Measurements from ENCODE around the gene SCFD2. TPM values are rescaled to one million over a fixed set of nuclear protein-coding genes. Genes with fewer than 3 reads are reported as not detected.

SCFD2 gene
- total and polyA plus RNA-seq, 2 experiments from 2014 or later = 30.7 to 33.2 TPM

- H3F3A ChIP-seq (ENCODE audit: insufficient read depth) = no peaks in the 10 kb centered on the region
- no peak overlapping the region for H2AFZ ChIP-seq
- TF ChIP-seq EZH2phosphoT487 (IDR thresholded peaks at IDR 0.05; ENCODE audit: insufficient read depth, low read depth) (no peak), EZH2 (IDR thresholded peaks at IDR 0.05; ENCODE audit: insufficient read depth, poor library complexity, severe bottlenecking) (no peak)
- peaks cover 9% of the 10 kb centered on the region; the same call in 1 of the 2 replicates for H3K4me1 ChIP-seq (ENCODE audit: insufficient read depth)
- no peak overlapping the region for H3K4me3 ChIP-seq
- H3K9me3 ChIP-seq (ENCODE audit: low read depth) = no peaks in the 10 kb centered on the region
- DNase-seq = no peak
- 96 to 100% methylated on average over 1 of the region's 1 CpG for WGBS, 2 experiments (ENCODE audit: low coverage in 1 of 2, low lambda C conversion rate in 2 of 2, missing lambda C conversion rate in 2 of 2)
- H4K20me1 ChIP-seq (ENCODE audit: insufficient read depth) = no peaks in the 10 kb centered on the region
- H3K9me2 ChIP-seq (ENCODE audit: insufficient read depth) = no peaks in the 10 kb centered on the region
- in situ Hi-C loops (cut with MboI) = no loop called here
- H3K9ac ChIP-seq = no peak overlapping the region
- no peaks in the 10 kb centered on the region for H3K79me2 ChIP-seq (ENCODE audit: insufficient read depth)
- no peaks in the 10 kb centered on the region for H3K36me3 ChIP-seq (ENCODE audit: low read depth)
- no peak overlapping the region for H3K4me2 ChIP-seq (ENCODE audit: unreplicated experiment)
- no peaks in the 10 kb centered on the region for H3K27me3 ChIP-seq (replicated peaks; ENCODE audit: insufficient read depth)
- no peak overlapping the region for H3K27ac ChIP-seq
These were observed 474.1 kb downstream of the SCFD2 start for GRCh38 chr4:52891743-52892142.

- H3K27ac ChIP-seq = no peak overlapping the region
These were observed 475.4 kb downstream of the SCFD2 start for GRCh38 chr4:52890521-52890791.

GRCh38 chr4:52889778-52890520 lies 475.9 kb downstream of the SCFD2 start:
- Histone ChIP-seq H3K9me3 (ENCODE audit: low read depth) (no peaks in the 10 kb centered on the region), H3K27me3 (replicated peaks; ENCODE audit: insufficient read depth) (no peaks in the 10 kb centered on the region), H3K79me2 (ENCODE audit: insufficient read depth) (no peaks in the 10 kb centered on the region), H3K4me2 (ENCODE audit: unreplicated experiment) (no peak overlapping the region), H3K9me2 (ENCODE audit: insufficient read depth) (no peaks in the 10 kb centered on the region), H3K9ac (no peak overlapping the region), H2AFZ (no peak overlapping the region), H4K20me1 (ENCODE audit: insufficient read depth) (no peaks in the 10 kb centered on the region), H3F3A (ENCODE audit: insufficient read depth) (no peaks in the 10 kb centered on the region), H3K27ac (no peak overlapping the region), H3K36me3 (ENCODE audit: low read depth) (no peaks in the 10 kb centered on the region), H3K4me3 (no peak overlapping the region), H3K4me1 (ENCODE audit: insufficient read depth) (peaks cover 9% of the 10 kb centered on the region; the same call in 1 of the 2 replicates)
- no peak for DNase-seq
- WGBS, 2 experiments (ENCODE audit: low coverage in 1 of 2, low lambda C conversion rate in 2 of 2, missing lambda C conversion rate in 2 of 2) = 18 to 22% methylated on average over 2 of the region's 2 CpGs
- in situ Hi-C loops (cut with MboI) = no loop called here
- TF ChIP-seq EZH2 (IDR thresholded peaks at IDR 0.05; ENCODE audit: insufficient read depth, poor library complexity, severe bottlenecking) (no peak), EZH2phosphoT487 (IDR thresholded peaks at IDR 0.05; ENCODE audit: insufficient read depth, low read depth) (no peak)

More at GRCh38 chr4:52890521-52890791, 475.4 kb downstream of the SCFD2 start:
- no peak overlapping the region for H3K4me2 ChIP-seq (ENCODE audit: unreplicated experiment)
- no peak overlapping the region for H3K4me3 ChIP-seq
- in situ Hi-C loops (cut with MboI) = no loop called here
- H3K79me2 ChIP-seq (ENCODE audit: insufficient read depth) = no peaks in the 10 kb centered on the region
- no peaks in the 10 kb centered on the region for H3F3A ChIP-seq (ENCODE audit: insufficient read depth)
- H4K20me1 ChIP-seq (ENCODE audit: insufficient read depth) = no peaks in the 10 kb centered on the region
- H3K36me3 ChIP-seq (ENCODE audit: low read depth) = no peaks in the 10 kb centered on the region
- H3K27me3 ChIP-seq (replicated peaks; ENCODE audit: insufficient read depth) = no peaks in the 10 kb centered on the region
- TF ChIP-seq EZH2 (IDR thresholded peaks at IDR 0.05; ENCODE audit: insufficient read depth, poor library complexity, severe bottlenecking) = no peak
- TF ChIP-seq EZH2phosphoT487 (IDR thresholded peaks at IDR 0.05; ENCODE audit: insufficient read depth, low read depth) = no peak
- peaks cover 9% of the 10 kb centered on the region; the same call in 1 of the 2 replicates for H3K4me1 ChIP-seq (ENCODE audit: insufficient read depth)
- no peak for DNase-seq
- no peaks in the 10 kb centered on the region for H3K9me2 ChIP-seq (ENCODE audit: insufficient read depth)
- no peak overlapping the region for H3K9ac ChIP-seq
- no peak overlapping the region for H2AFZ ChIP-seq
- H3K9me3 ChIP-seq (ENCODE audit: low read depth) = no peaks in the 10 kb centered on the region
- 41 to 57% methylated on average over 1 of the region's 1 CpG for WGBS, 2 experiments (ENCODE audit: low coverage in 1 of 2, low lambda C conversion rate in 2 of 2, missing lambda C conversion rate in 2 of 2)

GRCh38 chr4:52889354-52889753 lies 476.5 kb downstream of the SCFD2 start:
- TF ChIP-seq EZH2phosphoT487 (IDR thresholded peaks at IDR 0.05; ENCODE audit: insufficient read depth, low read depth) = no peak
- no peak for TF ChIP-seq EZH2 (IDR thresholded peaks at IDR 0.05; ENCODE audit: insufficient read depth, poor library complexity, severe bottlenecking)
- 68% methylated on average over 2 of the region's 2 CpGs for WGBS, 2 experiments (ENCODE audit: low coverage in 1 of 2, low lambda C conversion rate in 2 of 2, missing lambda C conversion rate in 2 of 2)
- no peaks in the 10 kb centered on the region for H4K20me1 ChIP-seq (ENCODE audit: insufficient read depth)

More at GRCh38 chr4:52889354-52889753, 476.5 kb downstream of the SCFD2 start:
- Histone ChIP-seq H3F3A (ENCODE audit: insufficient read depth) (no peaks in the 10 kb centered on the region), H3K9ac (no peak overlapping the region), H3K4me1 (ENCODE audit: insufficient read depth) (peaks cover 9% of the 10 kb centered on the region; the same call in 1 of the 2 replicates), H3K9me3 (ENCODE audit: low read depth) (no peaks in the 10 kb centered on the region), H3K4me3 (no peak overlapping the region), H3K27ac (no peak overlapping the region), H3K27me3 (replicated peaks; ENCODE audit: insufficient read depth) (no peaks in the 10 kb centered on the region), H2AFZ (no peak overlapping the region), H3K4me2 (ENCODE audit: unreplicated experiment) (no peak overlapping the region), H3K36me3 (ENCODE audit: low read depth) (no peaks in the 10 kb centered on the region), H3K9me2 (ENCODE audit: insufficient read depth) (no peaks in the 10 kb centered on the region), H3K79me2 (ENCODE audit: insufficient read depth) (no peaks in the 10 kb centered on the region)
- no peak for DNase-seq
- in situ Hi-C loops (cut with MboI) = no loop called here
